Cardiac muscle cell (in vitro differentiated cells and primary cell): Measurements from ENCODE around the gene CACNA1S. TPM values are rescaled to one million over a fixed set of nuclear protein-coding genes. Genes with fewer than 3 reads are reported as not detected.

Experiments
- DNase-seq, 2 donors: peaks; one replicate each; pipeline versions ENCODE4 v3.0.0 to v3.0.0-alpha.2; 2010 to 2017; ENCODE audit warnings: low read depth in 1 of 2, low spot score in 1 of 2
- H3K27ac ChIP-seq: fragments of 200-600 bp; sonication (generic); 2 replicates; pipeline ENCODE4 v1.5.1; 2016
- H3K27me3 ChIP-seq: fragments of 200-600 bp; sonication (generic); 2 replicates; pipeline ENCODE4 v1.6.0; 2016; ENCODE audit warnings: control low read depth
- H3K36me3 ChIP-seq: fragments of 200-600 bp; sonication (generic); 2 replicates; pipeline ENCODE4 v1.5.1; 2016; ENCODE audit warnings: control low read depth
- H3K4me1 ChIP-seq: fragments of 200-600 bp; sonication (generic); 2 replicates; pipeline ENCODE4 v1.8.1; 2017; ENCODE audit warnings: low read depth, mild to moderate bottlenecking, mixed run types
- H3K4me3 ChIP-seq: fragments of 200-600 bp; sonication (generic); 2 replicates; pipeline ENCODE4 v1.5.1; 2016; ENCODE audit warnings: mild to moderate bottlenecking
- H3K9me3 ChIP-seq: fragments of 200-600 bp; sonication (generic); 2 replicates; pipeline ENCODE4 v1.5.1; 2017; ENCODE audit warnings: low read depth, mild to moderate bottlenecking, control low read depth
- CTCF ChIP-seq: IDR thresholded peaks from 2 replicates; pipeline ENCODE4 v1.5.1; 2012; ENCODE audit warnings: low read depth, mild to moderate bottlenecking, low read length
- polyA plus RNA-seq: library from polyadenylated mRNA; unstranded; fragments of >200 nt; fragmentation: Nextera tagmentation; extraction: Ambion mirVana; gene quantifications from 2 replicates; pipeline ENCODE4 v1.2.1, GENCODE V29; 2016
- total RNA-seq: library from RNA; depleted of rRNA; stranded (reverse); fragments of >200 nt; gene quantifications from 2 replicates; pipeline ENCODE4 v1.2.3, GENCODE V29; 2016

The CACNA1S gene
- total and polyA plus RNA-seq, 2 experiments from 2014 or later, result 0.30 TPM; not detected in 1

DNA sequence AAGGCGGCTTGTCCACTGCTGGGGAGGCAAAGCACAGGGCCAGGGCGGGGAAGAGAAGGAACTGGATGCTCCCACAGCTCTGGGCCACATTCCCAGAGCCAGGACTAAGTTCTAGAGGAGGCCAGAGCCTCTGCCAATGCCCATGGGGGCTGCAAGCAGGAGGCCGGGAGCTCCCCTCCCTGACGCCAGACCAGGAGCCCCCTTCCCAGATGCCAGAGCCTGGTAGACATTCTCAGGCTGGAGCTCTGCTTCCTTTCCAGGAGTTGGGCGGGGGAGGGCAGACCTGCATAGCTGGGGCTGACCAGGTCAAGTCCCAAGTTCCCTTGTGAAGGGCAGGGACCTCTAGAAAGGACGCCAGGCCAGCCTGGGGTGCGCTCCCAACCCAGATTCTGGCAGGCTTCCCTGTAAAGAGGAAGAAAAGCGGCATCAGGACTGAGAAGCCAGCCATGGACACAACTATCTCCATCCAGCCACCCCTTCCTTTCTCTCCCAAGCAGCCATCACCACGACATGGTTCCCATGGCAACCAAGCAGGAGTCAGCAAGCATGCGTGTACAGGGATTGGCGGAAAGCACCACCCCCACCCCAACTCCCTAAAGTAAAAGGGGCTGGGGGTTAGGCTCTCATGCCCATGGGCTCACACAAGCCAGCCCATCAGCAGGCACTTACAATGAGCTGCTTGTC lies 102.1 kb downstream of the CACNA1S start:
- Histone ChIP-seq H3K9me3 (no peaks in the 10 kb centered on the region), H3K27ac (no peak overlapping the region), H3K4me3 (no peak overlapping the region), H3K36me3 (no peaks in the 10 kb centered on the region), H3K27me3 (no peaks in the 10 kb centered on the region), H3K4me1 (peaks cover 4% of the 10 kb centered on the region)
- DNase-seq, result no peak
- TF ChIP-seq CTCF, result no peak

DNA sequence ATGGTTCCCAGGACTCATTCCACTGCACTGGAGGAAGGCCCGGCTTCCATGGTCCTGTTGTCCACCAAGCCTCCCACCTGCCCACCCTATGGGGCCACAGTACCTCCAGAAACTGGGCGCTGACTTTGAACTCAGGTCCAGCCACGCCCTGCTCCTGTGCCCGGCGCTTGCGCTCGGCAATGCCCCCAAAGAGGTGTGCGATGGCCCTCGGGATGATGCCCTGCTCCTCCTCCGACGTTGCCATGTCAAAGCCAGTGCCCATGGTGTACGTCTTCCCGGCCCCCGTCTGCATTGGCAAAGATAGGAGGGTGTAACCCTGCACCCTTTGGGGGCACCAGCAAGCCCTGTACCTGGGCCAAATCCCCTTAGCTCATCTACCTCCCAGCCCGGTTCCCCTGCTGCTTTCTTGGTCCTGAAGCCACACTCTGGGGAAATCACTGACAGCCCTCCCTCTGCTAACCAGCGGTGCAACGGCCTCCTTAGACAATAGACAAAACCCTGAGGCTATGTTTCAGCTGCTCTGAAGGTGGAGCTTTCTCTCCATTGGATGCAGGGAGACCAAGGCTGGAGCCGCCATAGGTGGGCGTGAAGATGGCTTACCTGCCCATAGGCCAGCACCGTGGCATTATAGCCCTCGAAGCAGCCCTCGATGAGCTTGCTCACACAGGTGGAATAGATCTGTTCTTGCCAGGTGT lies 103.4 kb downstream of the CACNA1S start:
- no peak for TF ChIP-seq CTCF
- no peak for DNase-seq
- no peaks in the 10 kb centered on the region for H3K9me3 ChIP-seq

GRCh38 chr1:201007481-201007880 lies 104.7 kb downstream of the CACNA1S start:
- Histone ChIP-seq H3K9me3 (no peaks in the 10 kb centered on the region), H3K4me3 (no peak overlapping the region), H3K27ac (no peak overlapping the region), H3K27me3 (no peaks in the 10 kb centered on the region), H3K36me3 (no peaks in the 10 kb centered on the region), H3K4me1 (peaks cover 3% of the 10 kb centered on the region)
- no peak for DNase-seq
- no peak for TF ChIP-seq CTCF

More for the DNA sequence above, 103.4 kb downstream of the CACNA1S start:
- H3K4me3 ChIP-seq, result no peak overlapping the region
- H3K27ac ChIP-seq, result no peak overlapping the region
- no peaks in the 10 kb centered on the region for H3K27me3 ChIP-seq
- peaks cover 3% of the 10 kb centered on the region for H3K4me1 ChIP-seq
- no peaks in the 10 kb centered on the region for H3K36me3 ChIP-seq

DNA sequence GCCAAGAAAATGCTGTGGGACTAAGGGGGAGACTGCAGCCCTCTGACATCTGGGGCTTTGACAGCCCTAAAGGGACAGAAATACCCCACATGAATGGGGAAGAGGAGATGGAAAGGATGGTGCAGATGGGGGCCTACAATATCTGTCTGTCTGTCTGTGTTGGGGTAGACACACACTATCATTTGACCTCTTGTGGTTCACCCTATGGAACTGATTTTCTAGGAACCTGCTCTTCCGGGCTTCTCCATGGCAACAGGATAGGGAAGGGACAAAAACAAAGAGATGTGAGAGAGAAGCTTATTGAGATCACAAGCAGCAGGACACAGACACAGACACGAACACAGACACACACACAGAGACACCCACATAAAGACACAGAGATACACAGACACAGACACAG lies 105.8 kb downstream of the CACNA1S start:
- H3K27ac ChIP-seq, result no peak overlapping the region
- no peak for TF ChIP-seq CTCF
- H3K36me3 ChIP-seq, result no peaks in the 10 kb centered on the region
- DNase-seq, result no peak
- H3K4me3 ChIP-seq, result no peak overlapping the region
- peaks cover 3% of the 10 kb centered on the region for H3K4me1 ChIP-seq
- H3K27me3 ChIP-seq, result no peaks in the 10 kb centered on the region
- H3K9me3 ChIP-seq, result no peaks in the 10 kb centered on the region

- H3K4me1 ChIP-seq, result no peaks in the 10 kb centered on the region
- no peaks in the 10 kb centered on the region for H3K36me3 ChIP-seq
- no peaks in the 10 kb centered on the region for H3K27me3 ChIP-seq
- no peak for TF ChIP-seq CTCF
- H3K27ac ChIP-seq, result no peak overlapping the region
- no peaks in the 10 kb centered on the region for H3K9me3 ChIP-seq
- DNase-seq, result no peak
- H3K4me3 ChIP-seq, result no peak overlapping the region
Measured at GRCh38 chr1:201004732-201005131, 107.5 kb downstream of the CACNA1S start.
